B cell (primary cell): Measurements from ENCODE around the gene CLN6. TPM values are rescaled to one million over a fixed set of nuclear protein-coding genes. Genes with fewer than 3 reads are reported as not detected.

Experiments used
- ATAC-seq: fragments of 200-7000 bp; cut with Tn5 transposase; one replicate; pipeline ENCODE4 v1.10.0; 2021; ENCODE audit warnings: low read depth, mild to moderate bottlenecking, moderate number of reproducible peaks, moderate library complexity
- CTCF ChIA-PET: fragments of 350-600 bp; sonication (Branson Sonifier 250); formaldehyde crosslinking; loops from one replicate; lab custom pipeline; 2021; ENCODE audit warnings: antibody characterized with exemption, inconsistent platforms; lab: Charles Lee
- POLR2A ChIA-PET: fragments of 350-600 bp; sonication (Branson Sonifier 250); formaldehyde crosslinking; loops from one replicate; lab custom pipeline; 2021; ENCODE audit warnings: antibody characterized with exemption; lab: Charles Lee
- DNase-seq: peaks from one replicate; pipeline ENCODE4 v3.0.0; 2013
- H2AFZ ChIP-seq: 2 replicates; pipeline ENCODE4 v1.6.1; 2012; ENCODE audit warnings: mild to moderate bottlenecking, low read depth, low read length; ENCODE audit not compliant: insufficient read depth, poor library complexity, severe bottlenecking
- H3K27ac ChIP-seq, 2 donors: 1 replicate in 1 of 2; 2 replicates in 1 of 2; pipeline ENCODE4 v1.5.1; 2012 to 2013; ENCODE audit warnings: low read length in 2 of 2, mild to moderate bottlenecking in 2 of 2, moderate library complexity in 1 of 2
- H3K27me3 ChIP-seq, 4 experiments: fragments of 200-600 bp in 1 of 4; sonication (generic) in 1 of 4; replicated peaks in 1 of 4; 1 replicate in 2 of 4; 2 replicates in 2 of 4; pipeline versions ENCODE4 v1.6.1 to v1.7.0; 2013 to 2016; ENCODE audit warnings: low read length in 3 of 4, mild to moderate bottlenecking in 2 of 4, mixed read lengths in 1 of 4, moderate library complexity in 1 of 4; ENCODE audit not compliant: insufficient read depth in 4 of 4, control insufficient read depth in 3 of 4; ENCODE audit errors: control extremely low read depth in 1 of 4
- H3K36me3 ChIP-seq, 2 experiments: replicated peaks in 1 of 2; 1 replicate in 1 of 2; 2 replicates in 1 of 2; pipeline versions ENCODE4 v1.6.1 to v1.7.1; 2013; ENCODE audit warnings: low read length in 1 of 2; ENCODE audit not compliant: insufficient read depth in 2 of 2, control insufficient read depth in 1 of 2; ENCODE audit errors: control extremely low read depth in 1 of 2, extremely low read depth in 1 of 2
- H3K4me1 ChIP-seq, 2 donors: fragments of 200-600 bp in 1 of 2; sonication (generic) in 1 of 2; 1 replicate in 1 of 2; 2 replicates in 1 of 2; pipeline versions ENCODE4 v1.5.1 to v1.6.1; 2013 to 2017; ENCODE audit warnings: low read length in 2 of 2; ENCODE audit not compliant: control insufficient read depth in 2 of 2, insufficient read depth in 2 of 2
- H3K4me2 ChIP-seq: replicated peaks from 2 replicates; pipeline ENCODE3; 2012; ENCODE audit warnings: mild to moderate bottlenecking, low read depth, low read length; ENCODE audit not compliant: poor library complexity, severe bottlenecking
- H3K4me3 ChIP-seq, 5 experiments: fragments of 200-600 bp in 1 of 5; sonication (generic) in 1 of 5; 1 replicate in 3 of 5; 2 replicates in 2 of 5; pipeline versions ENCODE4 v1.5.1 to v1.7.0; 2011 to 2016; ENCODE audit warnings: low read length in 4 of 5, mild to moderate bottlenecking in 4 of 5, low read depth in 2 of 5, control low read depth in 1 of 5, moderate library complexity in 1 of 5; ENCODE audit not compliant: insufficient read depth in 1 of 5; ENCODE audit errors: control extremely low read depth in 1 of 5, extremely low read depth in 1 of 5
- H3K79me2 ChIP-seq: fragments of 200-600 bp; sonication (generic); one replicate; pipeline ENCODE4 v1.6.0; 2016; ENCODE audit warnings: low read length; ENCODE audit not compliant: control insufficient read depth, insufficient read depth
- H3K9ac ChIP-seq: fragments of 200-600 bp; sonication (generic); 2 replicates; pipeline ENCODE4 v1.6.1; 2017; ENCODE audit warnings: mild to moderate bottlenecking, low read length, moderate library complexity
- H3K9me3 ChIP-seq, 3 donors: one replicate each; pipeline versions ENCODE4 v1.6.1 to v1.7.1; 2013; ENCODE audit warnings: low read length in 2 of 3; ENCODE audit not compliant: control insufficient read depth in 2 of 3, insufficient read depth in 1 of 3; ENCODE audit errors: control extremely low read depth in 1 of 3
- H4K20me1 ChIP-seq: 2 replicates; pipeline ENCODE4 v1.6.0; 2012; ENCODE audit warnings: mild to moderate bottlenecking, low read length; ENCODE audit not compliant: insufficient read depth, control insufficient read depth, poor library complexity, severe bottlenecking
- H3K27ac Mint-ChIP-seq: one replicate; pipeline ENCODE4 v1.8.0; 2021; ENCODE audit warnings: mixed read lengths
- H3K27me3 Mint-ChIP-seq: one replicate; pipeline ENCODE4 v1.8.0; 2021; ENCODE audit warnings: mixed read lengths
- H3K4me1 Mint-ChIP-seq: one replicate; pipeline ENCODE4 v1.8.0; 2021; ENCODE audit warnings: mixed read lengths
- H3K4me3 Mint-ChIP-seq: one replicate; pipeline ENCODE4 v1.8.0; 2021; ENCODE audit warnings: mixed read lengths
- H3K9me3 Mint-ChIP-seq: one replicate; pipeline ENCODE4 v1.8.0; 2022; ENCODE audit warnings: mixed read lengths; ENCODE audit not compliant: insufficient read depth
- EZH2 ChIP-seq: IDR thresholded peaks from 2 replicates; pipeline ENCODE4 v1.6.1; 2012; ENCODE audit warnings: borderline replicate concordance, low read depth, mild to moderate bottlenecking, moderate library complexity, low read length; ENCODE audit not compliant: insufficient read depth, poor library complexity, severe bottlenecking
- WGBS: methylation state at CpG from one replicate; pipeline ENCODE4 v1.1.5; 2013; ENCODE audit warnings: missing lambda C conversion rate; ENCODE audit not compliant: insufficient coverage; 5-methylcytosine and 5-hydroxymethylcytosine counted together
- intact Hi-C: fragments of 100-400 bp; cut with micrococcal nuclease; formaldehyde crosslinking; loops from one replicate; pipeline ENCODE4 v1.10.0; 2022
- polyA plus RNA-seq: library from polyadenylated mRNA; depleted of rRNA; stranded (reverse); fragments of >200 nt; gene quantifications from 2 replicates; pipeline ENCODE4 v1.2.3, GENCODE V29; 2012
- total RNA-seq, 2 donors: library from RNA; stranded (reverse); fragments of 120-200 nt in 1 of 2; gene quantifications; 1 replicate in 1 of 2; 2 replicates in 1 of 2; pipeline versions ENCODE4 v1.2.3 to v1.2.4, GENCODE V29; 2013 to 2022
- TF ChIP-seq, protein P1 (sequence below): fragments of 200-600 bp; IDR thresholded peaks from one replicate; pipeline ENCODE4 v1.8.0; 2022; ENCODE audit warnings: antibody characterized with exemption, mild to moderate bottlenecking

CLN6 gene
- total and polyA plus RNA-seq, 2 donors (not counting 1 experiment from before 2014, with no cell fraction given), result 22.8 TPM

DNA sequence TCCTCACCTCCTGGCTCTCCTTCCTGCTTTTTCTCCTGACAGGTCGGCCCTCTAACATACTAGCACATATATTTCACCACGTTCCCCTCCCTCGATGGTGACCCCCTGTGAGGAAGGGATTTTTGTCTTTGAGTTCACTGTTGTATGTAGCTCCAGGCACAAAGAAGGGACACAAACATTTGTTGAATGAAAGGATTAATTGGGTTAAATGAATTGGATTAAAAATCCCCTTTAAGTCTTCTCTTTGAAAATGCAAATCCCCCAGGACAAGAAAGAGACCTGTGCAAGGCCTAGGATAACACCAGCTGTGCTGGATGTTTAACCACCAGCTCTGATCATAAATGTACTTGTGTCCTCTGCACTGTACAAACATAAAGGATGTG lies 27.7 kb downstream of the CLN6 start:
- ATAC-seq (no peak), DNase-seq (no peak)
- POLR2A ChIA-PET, result no interaction called here
- Mint-ChIP-seq H3K9me3 (no peaks in the 10 kb centered on the region), H3K4me1 (peaks cover 4% of the 10 kb centered on the region), H3K27me3 (no peaks in the 10 kb centered on the region), H3K27ac (no peak overlapping the region), H3K4me3 (no peak overlapping the region)
- Histone ChIP-seq H3K4me1 (peaks cover 0 to 7% of the 10 kb centered on the region in 2 donors), H4K20me1 (no peaks in the 10 kb centered on the region), H3K9ac (no peak overlapping the region), H3K36me3 (no peaks in the 10 kb centered on the region), H3K27ac (no peak overlapping the region), H3K4me2 (no peak overlapping the region), H3K9me3 (no peaks in the 10 kb centered on the region), H3K27me3 (no peaks in the 10 kb centered on the region), H3K4me3 (no peak overlapping the region), H2AFZ (no peak overlapping the region), H3K79me2 (no peaks in the 10 kb centered on the region)
- no peak for TF ChIP-seq EZH2
- TF ChIP-seq, protein P1, sequence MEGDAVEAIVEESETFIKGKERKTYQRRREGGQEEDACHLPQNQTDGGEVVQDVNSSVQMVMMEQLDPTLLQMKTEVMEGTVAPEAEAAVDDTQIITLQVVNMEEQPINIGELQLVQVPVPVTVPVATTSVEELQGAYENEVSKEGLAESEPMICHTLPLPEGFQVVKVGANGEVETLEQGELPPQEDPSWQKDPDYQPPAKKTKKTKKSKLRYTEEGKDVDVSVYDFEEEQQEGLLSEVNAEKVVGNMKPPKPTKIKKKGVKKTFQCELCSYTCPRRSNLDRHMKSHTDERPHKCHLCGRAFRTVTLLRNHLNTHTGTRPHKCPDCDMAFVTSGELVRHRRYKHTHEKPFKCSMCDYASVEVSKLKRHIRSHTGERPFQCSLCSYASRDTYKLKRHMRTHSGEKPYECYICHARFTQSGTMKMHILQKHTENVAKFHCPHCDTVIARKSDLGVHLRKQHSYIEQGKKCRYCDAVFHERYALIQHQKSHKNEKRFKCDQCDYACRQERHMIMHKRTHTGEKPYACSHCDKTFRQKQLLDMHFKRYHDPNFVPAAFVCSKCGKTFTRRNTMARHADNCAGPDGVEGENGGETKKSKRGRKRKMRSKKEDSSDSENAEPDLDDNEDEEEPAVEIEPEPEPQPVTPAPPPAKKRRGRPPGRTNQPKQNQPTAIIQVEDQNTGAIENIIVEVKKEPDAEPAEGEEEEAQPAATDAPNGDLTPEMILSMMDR, result no peak
- CTCF ChIA-PET, result no interaction called here
- intact Hi-C loops, result no loop called here
- no CpG with 5 or more reads among the region's 3 CpGs for WGBS

DNA sequence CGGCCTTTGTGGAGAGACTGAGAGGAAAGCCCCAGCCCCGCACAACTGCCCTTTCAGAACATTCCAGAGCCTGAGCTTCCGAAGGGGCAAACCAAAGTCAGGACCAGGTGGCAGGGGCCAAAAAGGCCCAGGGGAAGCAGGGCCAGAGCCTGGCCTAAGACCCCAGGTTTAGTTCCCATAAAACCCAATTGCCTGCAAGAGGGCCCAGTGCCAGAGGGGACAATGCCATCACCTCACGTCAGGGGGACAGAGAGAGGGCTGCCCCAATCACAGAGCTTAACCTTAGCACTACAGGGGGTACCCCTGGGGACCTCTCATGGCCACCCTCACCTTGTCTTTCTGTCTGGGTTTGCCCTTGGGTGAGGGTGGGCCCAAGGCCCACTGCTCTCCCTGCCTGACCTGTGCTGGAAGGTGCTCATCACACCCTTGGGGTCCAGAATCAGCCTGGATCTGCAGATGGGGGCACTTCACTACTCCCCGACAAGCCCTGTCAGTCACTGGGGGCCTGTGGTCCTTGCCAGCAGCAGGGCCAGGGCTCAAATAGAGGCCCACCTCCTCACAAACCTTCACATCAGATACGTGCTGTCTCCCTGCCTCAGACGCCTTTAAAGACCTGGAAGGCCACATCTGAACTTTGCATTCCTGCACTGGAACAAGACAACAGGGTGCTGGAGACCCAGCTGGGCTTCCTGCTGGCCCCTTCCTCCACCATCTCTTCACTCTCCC lies 28.2 kb downstream of the CLN6 start:
- no peak overlapping the region for H3K4me3 Mint-ChIP-seq
- Histone ChIP-seq H3K9ac (no peak overlapping the region), H3K36me3 (no peaks in the 10 kb centered on the region), H3K4me3 (no peak overlapping the region), H3K79me2 (no peaks in the 10 kb centered on the region), H2AFZ (no peak overlapping the region), H3K27ac (no peak overlapping the region), H3K4me1 (peaks cover 0 to 7% of the 10 kb centered on the region in 2 donors), H3K27me3 (no peaks in the 10 kb centered on the region), H3K9me3 (no peaks in the 10 kb centered on the region), H4K20me1 (no peaks in the 10 kb centered on the region), H3K4me2 (no peak overlapping the region)
- intact Hi-C loops, result no loop called here
- no peak for DNase-seq
- no peak overlapping the region for H3K27ac Mint-ChIP-seq
- POLR2A ChIA-PET, result no interaction called here
- 97% methylated on average over 7 of the region's 7 CpGs for WGBS
- no peaks in the 10 kb centered on the region for H3K27me3 Mint-ChIP-seq
- peaks cover 4% of the 10 kb centered on the region for H3K4me1 Mint-ChIP-seq
- H3K9me3 Mint-ChIP-seq, result no peaks in the 10 kb centered on the region
- no peak for ATAC-seq
- TF ChIP-seq EZH2, result no peak
- TF ChIP-seq, protein P1, result no peak
- CTCF ChIA-PET, result interaction anchor here (0.5 kb wide), 1 partner anchor 562 kb away, joined by 3 read pairs; no protein-coding TSS in a partner anchor
